HG03378 (cell line): ENCODE measurements around the gene RERE.
"Not testable (repeated sequence)": the region's sequence is repeated elsewhere in the genome, so short reads cannot be mapped to it uniquely, and the experiment has no call there.

ENCODE experiments used
- ATAC-seq: cut with Tn5 transposase; IDR thresholded peaks from one replicate; pipeline ENCODE4 v1.9.1; 2021; ENCODE audit warnings: mild to moderate bottlenecking, moderate library complexity; ENCODE audit not compliant: unreplicated experiment

The RERE gene

DNA sequence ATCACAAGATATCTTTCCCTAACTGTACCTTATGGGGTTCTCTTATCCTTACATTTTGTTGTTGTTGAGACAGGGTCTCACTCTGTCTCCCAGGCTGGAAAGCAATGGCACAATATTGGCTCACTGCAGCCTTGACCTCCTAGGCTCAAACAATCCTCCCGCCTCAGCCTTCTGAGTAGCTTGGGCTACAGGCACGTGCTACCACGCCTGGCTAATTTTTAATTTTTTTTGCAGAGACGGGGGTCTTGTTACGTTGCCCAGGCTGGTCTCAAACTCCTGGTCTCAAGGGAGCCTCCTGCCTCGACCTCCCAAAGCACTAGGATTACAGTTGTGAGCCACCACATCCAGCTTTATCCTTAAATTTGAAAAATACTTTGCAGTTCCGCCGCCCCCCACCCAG is 10.4 kb downstream of the RERE start:
- ATAC-seq: no peak

DNA sequence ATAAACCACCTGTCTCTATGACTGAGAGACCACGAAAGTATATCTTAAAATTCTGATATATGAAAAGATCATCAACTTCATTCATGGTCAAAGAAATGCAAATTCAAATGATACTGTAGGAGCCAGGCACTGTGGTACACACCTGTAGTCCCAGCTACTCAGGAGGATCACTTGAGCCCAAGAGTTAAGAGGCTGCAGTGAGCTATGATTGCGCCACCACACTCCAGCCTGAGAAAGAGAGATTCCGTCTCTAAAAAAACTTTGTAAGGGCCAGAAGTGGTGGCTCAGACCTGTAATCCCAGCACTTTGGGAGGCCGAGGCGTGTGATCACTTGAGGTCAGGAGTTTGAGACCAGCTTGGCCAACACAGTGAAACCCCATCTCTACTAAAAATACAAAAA is 17.0 kb downstream of the RERE start:
- ATAC-seq: no peak

DNA sequence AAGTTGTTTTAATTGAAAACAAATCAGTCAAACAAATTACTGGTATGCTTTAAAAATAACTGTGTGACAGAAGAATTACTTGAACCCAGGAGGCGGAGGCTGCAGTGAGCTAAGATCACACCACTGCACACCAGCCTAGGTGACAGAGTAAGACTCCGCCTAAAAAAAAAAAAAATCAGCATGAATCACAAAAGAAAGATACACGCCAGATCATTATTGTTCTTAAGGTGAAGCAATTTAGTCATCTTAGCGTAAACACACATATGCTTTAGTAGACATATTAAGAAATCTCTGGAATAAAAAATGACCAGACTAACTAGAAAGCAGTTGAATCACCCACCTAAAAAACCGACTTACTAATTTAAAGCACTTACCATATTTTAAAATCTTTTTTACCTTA is 20.2 kb downstream of the RERE start:
- ATAC-seq: no peak

DNA sequence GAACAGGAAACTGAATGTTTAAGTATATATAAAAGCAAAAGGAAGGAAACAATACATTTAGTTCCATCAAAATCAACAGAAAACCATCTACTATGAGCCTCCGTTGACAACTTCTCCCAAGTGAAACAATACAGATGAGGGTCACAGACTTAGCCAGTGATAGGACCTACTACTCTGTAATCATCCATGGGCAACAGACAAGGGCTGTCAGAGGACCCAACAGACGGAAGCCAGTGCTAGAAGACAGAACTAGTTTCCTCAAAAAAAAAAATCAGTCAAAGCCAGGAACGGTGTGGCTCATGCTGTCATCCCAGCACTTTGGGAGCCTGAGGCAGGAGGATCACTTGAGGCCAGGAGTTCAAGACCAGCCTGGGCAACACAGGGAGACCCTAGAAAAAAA is 20.6 kb downstream of the RERE start:
- no peak for ATAC-seq

DNA sequence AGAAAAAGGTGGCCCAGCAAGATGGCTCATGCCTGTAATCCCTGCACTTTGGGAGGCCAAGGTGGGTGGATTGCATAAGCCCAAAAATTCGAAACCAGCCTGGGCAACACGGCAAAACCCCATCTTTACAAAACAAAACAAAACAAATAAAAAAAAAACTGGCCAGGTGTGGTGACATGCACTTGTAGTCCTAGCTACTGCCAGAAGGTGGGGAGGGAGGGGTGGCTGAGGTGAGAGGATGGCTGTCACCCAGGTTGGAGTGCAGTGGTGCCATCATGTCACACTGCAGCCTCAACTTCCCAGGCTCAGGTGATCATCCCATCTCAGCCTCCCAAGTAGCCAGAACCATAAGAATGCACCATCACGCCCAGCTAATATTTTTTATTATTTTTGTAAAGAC is 22.8 kb downstream of the RERE start:
- ATAC-seq: no peak

DNA sequence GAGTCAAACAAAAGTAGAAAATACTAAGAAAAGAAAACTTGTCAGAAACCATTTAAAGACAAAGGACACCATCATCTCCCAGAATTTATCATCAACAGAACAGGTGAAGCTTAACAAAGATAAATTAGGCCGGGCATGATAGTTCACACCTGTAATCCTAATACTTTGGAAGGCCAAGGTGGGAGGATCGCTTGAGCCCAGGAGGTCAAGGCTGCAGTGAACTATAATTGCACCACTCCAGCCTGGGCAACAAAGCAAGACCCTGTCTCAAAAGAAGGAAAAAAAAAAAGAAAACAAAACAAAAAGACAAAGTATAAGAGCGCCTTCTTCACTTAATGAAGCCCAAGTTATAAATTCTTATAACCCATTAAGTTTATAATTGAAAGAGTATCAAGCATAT is 25.6 kb downstream of the RERE start:
- ATAC-seq: no peak

DNA sequence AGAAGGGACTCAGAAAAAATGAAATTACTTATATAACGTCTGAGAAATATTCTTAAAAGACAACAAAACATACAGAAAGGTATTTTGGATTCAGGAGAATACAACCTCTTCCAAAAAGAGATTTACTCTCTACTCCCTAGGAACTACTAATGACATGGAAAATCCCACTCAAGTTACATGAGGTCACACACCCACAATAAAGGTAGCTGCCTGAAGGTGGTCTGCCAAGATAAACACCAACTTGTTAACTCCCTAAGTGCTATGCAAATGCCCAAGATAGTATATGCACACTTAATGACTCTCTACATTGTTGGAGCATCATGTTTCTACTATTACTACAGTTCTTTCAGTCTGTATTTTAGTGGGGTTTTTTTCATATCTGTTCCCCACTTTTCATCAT is 26.5 kb downstream of the RERE start:
- no peak for ATAC-seq

DNA sequence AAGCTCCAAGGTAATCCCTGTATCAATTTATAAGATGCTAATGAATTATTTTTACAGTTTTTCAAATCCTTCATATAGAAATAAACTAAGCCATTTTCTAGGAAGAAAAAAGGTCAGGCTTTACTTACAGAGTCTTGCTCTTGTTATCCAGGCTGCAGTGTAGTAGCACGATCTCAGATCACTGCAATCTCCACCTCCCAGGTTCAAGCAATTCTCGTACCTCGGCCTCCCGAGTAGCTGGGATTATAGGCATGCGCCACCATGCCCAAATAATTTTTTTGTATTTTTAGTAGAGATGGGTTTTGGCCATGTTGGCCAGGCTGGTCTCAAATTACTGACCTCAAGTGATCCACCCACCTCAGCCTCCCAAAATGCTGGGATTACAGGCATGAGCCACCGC is 27.0 kb downstream of the RERE start:
- no peak for ATAC-seq

DNA sequence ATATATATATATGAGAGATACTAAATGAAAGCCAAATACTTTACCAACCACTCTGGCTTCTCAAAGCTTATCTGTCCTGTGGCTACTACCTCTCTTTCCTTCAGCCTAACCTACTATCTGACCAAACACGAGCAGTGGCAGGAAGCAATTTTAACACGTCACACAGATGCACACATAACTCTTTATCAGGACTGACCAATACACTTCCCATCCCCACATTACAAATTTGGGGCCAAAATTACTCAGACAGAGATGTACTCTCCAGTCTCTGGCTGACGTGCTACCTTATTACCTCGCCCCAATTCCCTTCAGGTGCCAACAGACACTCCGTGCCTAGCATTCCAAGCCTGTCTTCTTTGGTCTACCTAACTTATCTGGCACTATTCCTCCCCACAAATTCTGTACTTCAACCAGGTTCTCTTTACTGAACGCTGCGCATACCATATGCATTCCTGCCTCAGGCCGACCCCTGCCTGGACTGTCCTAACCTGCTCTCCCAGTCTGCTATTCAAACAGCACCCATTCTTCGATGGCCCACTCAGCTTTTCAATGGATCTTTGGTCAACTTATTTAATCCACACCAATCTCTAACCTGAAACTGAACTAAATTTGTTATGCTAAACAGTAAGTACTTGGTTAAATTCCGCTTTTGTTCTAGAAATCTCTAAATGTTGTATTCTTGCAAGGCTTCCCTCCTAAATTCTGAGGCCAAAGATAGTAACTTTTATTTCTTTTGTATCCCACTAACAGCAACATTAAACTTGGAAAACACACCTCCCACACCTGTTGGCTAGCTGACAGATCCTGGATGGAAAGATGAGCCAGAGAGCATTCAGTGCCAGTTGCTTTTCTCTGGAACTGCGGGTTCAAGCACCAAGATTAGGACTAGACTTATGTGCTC is 27.9 kb downstream of the RERE start:
- no peak for ATAC-seq

DNA sequence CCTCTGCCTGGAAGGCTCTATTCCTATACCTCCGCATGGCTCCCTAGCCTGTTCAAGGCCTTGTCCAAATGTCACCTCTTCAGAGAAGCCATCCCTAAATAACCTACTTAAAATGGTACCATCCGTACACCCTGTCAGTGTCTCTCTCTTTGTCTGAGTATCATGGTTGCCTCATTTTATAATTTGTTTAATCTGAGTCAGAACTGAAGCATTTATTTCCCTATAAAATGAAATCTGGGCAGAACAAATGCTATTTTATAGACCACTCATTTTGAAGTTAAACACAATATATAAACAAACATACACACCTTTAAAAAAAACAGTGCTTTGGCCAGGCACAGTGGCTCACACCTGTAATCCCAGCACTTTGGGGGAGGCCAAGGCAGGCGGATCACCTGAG is 30.2 kb downstream of the RERE start:
- ATAC-seq: no peak

DNA sequence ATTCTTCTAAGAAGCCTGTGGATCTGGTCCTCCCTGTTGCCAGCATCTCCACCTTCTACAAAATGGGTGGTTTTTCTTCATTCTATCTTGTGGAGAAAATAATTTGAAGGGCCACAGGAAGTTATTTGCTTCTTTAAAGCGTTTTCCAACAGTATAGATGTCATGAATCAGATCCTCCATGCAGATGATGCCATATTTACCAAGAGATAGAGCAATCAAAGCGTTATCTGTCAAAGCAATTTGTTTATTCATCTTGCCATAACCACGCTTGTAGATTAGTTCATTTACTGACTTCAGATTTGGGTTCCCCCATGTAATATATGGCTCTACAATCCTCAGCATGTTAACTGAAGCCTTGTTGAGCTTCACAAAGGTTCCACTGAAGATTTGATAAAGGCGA is 31.2 kb downstream of the RERE start:
- not testable (repeated sequence) for ATAC-seq

DNA sequence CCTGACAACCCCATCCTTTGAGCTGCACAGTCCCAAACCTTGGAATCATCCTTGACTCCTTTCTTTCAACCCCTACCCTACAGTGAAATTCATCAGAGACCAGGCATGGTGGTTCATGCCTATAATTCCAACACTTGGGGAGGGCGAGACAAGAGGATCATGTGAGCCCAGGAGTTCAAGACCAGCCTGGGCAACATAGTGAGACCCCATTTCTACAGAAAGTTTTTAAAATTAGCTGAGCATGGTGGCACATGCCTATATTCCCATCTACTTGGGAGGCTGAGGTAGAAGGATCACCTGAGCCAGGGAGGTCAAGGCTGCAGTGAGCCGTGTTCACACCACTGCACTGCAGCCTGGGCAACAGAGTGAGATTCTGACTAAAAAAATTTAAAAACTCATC is 34.5 kb downstream of the RERE start:
- ATAC-seq: no peak

DNA sequence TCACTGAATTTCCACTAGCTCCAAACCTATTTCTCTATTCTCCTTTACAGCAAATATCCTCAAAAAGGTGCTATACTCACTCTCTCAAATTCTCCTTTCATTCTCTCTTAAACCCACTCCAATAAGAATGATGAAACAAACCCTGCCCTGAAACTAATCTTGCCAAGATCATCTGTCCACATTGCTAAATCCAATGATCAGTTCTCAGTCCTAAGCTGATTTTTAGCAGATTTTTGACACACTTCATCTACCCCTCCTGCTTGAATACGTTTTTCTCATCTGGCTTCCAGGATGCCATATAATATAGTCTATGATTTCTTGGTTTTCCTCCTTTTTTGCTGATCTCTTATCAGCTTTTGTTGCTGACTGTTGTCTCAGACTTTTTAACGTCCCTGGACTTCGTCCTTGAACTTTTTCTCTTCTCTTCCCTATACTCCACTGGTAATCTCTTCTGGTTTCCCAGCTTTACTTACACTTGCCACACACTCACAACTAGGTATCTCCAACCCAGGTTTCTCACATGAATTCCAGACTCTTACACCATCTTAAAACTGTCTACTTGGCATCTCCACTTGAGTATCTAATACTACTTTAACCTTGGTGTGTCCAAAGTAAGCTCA is 35.3 kb downstream of the RERE start:
- no peak for ATAC-seq

DNA sequence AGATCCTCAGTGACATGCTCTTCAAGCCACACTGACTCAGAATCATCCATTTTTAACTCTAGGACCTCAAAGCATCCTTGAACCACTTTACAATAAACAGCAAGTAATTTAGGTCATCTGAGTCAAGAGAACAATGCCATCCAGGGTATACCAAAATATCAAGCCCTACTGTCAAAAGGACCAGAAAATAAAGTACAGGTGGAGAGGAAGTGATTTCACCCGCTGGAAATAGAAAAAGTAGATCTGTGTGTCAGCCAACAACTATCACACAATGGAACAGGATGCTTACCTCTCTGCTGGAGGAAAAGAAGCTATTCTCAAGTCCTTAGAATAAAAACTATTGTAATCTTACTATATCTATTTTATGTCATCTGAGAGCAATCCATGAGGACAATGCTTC is 37.0 kb downstream of the RERE start:
- ATAC-seq: no peak

DNA sequence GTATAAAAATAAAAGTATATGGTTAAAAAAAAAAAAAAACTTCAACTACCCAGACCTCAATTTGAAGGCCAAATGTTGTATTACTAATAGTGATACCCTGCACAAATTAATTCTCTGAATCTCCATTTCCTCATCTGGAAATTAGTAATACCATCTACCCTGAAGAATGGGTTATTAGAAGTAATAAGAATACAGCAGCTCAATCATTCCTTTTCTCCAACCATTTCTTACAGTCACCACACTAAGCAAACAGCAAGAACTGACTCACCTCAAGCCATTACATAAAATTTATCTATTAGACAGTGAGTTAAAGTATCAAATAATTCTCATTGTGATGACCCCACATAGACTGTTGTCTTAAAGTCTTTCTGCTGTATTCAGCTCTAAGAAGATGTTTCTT is 39.6 kb downstream of the RERE start:
- no peak for ATAC-seq

DNA sequence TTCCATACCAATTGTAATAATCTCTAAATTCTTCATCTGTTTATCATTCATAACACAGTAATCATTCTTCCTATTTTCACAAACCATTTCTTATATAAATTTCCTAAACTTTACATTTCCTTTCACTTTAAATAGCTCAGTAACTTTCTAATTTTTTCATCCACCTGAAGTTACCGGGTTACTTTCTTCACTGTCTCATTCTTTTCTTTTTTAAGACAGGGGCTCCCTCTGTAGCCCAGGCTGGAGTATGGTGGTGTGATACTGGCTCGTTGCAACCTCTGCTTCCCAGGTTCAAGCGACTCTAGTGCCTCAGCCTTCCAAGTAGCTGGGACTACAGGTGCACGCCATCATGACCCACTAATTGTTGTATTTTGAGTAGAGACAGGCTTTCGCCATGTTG is 41.3 kb downstream of the RERE start:
- ATAC-seq: no peak

DNA sequence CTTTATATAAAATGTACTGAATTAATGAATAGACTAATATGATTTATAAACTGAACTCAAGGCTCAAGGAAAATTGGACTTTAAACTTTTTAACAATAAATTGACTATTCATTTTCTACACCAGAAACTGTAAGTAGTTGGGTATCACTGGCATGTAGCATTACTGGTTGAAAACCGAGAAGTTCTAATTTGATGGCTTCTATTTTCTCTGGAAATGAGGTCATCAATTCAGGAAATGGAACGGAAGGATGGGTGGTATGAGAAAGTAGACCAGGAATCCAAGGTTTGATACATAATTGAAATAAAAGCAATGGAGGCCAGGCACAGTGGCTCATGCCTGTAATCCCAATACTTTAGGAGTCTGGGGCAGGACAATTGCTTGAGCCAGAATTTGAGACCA is 50.4 kb downstream of the RERE start:
- ATAC-seq: no peak

DNA sequence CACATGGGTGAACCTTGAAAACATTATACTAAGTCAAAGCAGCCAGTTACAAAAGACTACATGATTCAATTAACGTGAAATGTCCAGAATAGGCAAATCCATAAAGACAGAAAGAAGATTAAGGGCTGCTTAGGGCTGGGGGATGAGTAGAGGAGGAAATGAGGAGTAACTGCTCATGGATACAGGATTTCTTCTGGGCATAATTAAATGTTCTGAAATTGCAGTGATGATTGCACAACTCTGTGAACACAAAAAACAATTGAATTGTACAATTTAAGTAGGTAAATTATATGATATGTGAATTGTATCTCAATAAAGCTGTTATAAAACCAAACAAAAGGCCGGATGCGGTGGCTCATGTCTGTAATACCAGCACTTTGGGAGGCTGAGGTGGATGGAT is 52.2 kb downstream of the RERE start:
- ATAC-seq: no peak

DNA sequence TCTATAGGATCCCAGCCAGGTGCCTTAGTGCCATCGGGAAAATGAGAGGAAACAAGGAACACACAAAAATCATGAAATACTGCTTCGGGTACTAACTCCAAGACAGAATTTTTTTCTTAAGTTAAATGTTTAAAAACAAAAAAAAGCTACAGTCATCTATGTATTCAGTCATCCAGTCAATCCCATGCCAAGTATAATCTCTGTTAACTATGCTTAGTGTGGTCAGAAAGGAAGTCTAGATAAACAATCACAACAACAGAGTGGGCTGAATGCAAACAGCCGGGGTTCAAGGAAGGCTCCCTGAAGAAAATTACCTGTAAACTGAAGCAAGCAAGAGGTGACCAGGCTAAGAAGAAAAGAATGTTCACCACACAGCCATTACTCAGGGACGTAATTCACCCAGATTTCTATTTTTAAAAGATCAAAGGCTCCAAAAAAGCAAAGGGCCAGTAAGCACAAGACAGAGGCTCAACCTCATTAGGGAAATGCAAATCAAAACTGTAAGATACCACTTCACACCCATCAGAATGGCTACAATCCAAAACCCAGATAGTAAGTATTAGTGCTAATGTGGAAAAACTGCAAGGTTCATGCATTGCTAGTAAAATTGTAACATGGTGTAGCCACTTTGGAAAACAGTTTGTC is 53.0 kb downstream of the RERE start:
- ATAC-seq: peak; percentile 7

DNA sequence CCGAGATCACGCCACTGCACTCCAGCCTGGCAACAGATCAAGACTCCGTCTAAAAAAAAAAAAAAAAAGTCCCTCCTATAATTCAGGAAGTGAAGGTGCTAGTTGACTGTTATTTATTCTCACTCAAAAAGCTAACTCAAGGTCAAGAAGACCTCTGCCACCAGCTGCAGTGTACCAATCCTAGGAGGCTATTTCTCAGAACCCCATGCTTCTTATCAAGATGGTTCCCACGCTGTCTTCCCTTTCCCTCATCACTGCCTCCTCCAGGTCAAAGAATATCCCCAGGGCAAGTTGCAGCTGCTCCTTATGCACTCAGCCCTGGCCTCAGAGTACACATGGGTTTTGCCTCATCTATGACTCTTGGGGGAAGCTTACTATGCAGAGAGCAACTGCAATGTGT is 53.6 kb downstream of the RERE start:
- ATAC-seq: peak; percentile 43

DNA sequence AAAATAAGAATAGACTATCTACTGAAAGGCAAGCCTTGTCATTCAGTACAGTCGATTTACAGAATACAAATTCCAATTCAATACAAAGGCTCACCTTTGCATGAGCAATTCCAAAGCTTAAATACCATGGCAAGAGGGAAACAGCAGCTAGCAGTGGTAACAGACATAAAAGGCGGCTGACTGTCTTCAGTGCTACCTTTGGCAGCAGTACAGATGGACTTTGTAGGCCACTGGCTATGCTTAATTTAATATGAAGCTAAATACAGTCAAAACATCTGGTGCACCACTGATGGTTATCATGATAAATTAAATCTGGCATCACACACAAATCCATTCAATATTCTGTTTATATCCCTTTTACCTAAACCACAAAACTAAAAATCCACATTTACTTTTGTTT is 62.4 kb downstream of the RERE start:
- ATAC-seq: no peak

DNA sequence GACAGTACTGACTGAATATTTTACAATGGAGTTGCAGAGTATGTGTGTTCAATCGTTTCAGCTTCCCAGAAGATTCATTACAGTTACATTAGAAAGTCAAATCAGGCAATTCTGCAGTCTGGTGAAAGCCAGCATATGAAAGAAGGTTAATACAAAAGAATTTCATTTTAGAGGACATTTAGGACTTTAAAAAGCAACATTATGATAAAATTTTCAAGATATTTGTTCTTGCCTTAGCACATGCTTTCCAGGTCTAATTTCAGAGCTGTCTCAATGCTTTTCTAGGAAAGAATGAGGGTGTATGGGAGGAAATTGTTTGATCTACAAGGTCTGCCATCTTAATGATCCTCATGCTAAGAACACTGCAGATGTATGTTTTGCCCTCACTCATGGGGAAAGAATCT is 63.2 kb downstream of the RERE start:
- no peak for ATAC-seq
